Measurements from ENCODE around the gene DEFB125.
"Not testable (repeated sequence)": the region's sequence is repeated elsewhere in the genome, so short reads cannot be mapped to it uniquely, and the experiment has no call there.

The DEFB125 gene

DNA sequence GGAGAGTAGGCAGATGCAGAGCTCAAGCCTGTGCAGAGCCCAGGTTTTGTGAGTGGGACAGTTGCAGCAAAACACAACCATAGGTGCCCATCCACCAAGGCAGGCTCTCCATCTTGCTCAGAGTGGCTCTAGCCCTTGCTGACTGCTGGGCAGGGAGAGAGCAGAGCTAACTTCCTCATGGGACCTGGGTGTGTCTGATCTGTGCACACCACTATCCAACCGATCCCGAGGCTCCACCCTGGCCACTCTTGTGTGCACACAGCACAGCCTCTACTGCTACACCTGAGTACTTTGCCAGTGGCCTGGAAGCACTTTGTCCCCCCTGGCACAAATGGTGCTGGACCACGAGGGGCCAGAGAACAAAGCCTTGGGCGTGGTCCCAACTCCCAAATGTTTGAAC lies 7.9 kb upstream of the DEFB125 start:
- peaks cover 0 to 6% (median 0%) of the 10 kb centered on the region in 5 donors for H3K27me3 ChIP-seq (ENCODE audit: control insufficient read depth in 5 of 5, insufficient read depth in 4 of 5, low read length in 5 of 5)
- H3K27ac ChIP-seq (ENCODE audit: low read depth, low read length) = no peak overlapping the region
- H3K9me3 ChIP-seq (ENCODE audit: control insufficient read depth in 5 of 5, low read length in 5 of 5) = peaks cover 3 to 11% (median 10%) of the 10 kb centered on the region in 5 donors
- H3K4me1 ChIP-seq (ENCODE audit: control insufficient read depth in 5 of 5, insufficient read depth in 5 of 5, low read length in 5 of 5) = no peaks in the 10 kb centered on the region
- no peak overlapping the region for H3K4me3 ChIP-seq (ENCODE audit: low read depth in 1 of 5, low read length in 5 of 5)
- no peak overlapping the region for H3K9ac ChIP-seq (ENCODE audit: low read length in 5 of 5)
- no peaks in the 10 kb centered on the region for H3K36me3 ChIP-seq (ENCODE audit: control insufficient read depth in 5 of 5, insufficient read depth in 5 of 5, low read length in 5 of 5)

DNA sequence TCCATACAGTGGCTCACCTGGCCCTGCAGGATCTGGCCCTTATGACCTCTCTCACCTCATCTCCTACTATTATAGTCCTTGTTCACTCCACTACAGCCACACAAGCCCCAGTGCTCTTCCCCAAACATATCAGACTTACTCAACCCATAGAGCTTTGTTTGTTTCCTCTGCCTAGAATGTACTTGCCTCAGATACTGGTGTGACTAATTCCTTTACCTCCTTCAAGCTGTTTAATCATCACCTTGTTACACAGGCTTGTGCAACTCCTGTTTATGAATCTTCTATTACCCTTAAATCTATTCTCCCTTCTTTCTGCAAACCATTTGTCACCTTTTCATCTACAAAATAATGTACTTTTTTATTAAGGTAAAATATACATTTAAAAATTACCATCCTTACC lies 3.2 kb downstream of the DEFB125 start:
- Histone ChIP-seq H3K27me3 (ENCODE audit: control insufficient read depth in 5 of 5, insufficient read depth in 4 of 5, low read length in 5 of 5) (peaks cover 0 to 5% (median 2%) of the 10 kb centered on the region in 5 donors), H3K27ac (ENCODE audit: low read depth, low read length) (no peak overlapping the region), H3K4me3 (ENCODE audit: low read depth in 1 of 5, low read length in 5 of 5) (no peak overlapping the region), H3K9ac (ENCODE audit: low read length in 5 of 5) (no peak overlapping the region), H3K9me3 (ENCODE audit: control insufficient read depth in 5 of 5, low read length in 5 of 5) (peaks cover 5 to 17% (median 8%) of the 10 kb centered on the region in 5 donors), H3K4me1 (ENCODE audit: control insufficient read depth in 5 of 5, insufficient read depth in 5 of 5, low read length in 5 of 5) (no peaks in the 10 kb centered on the region), H3K36me3 (ENCODE audit: control insufficient read depth in 5 of 5, insufficient read depth in 5 of 5, low read length in 5 of 5) (no peaks in the 10 kb centered on the region)

DNA sequence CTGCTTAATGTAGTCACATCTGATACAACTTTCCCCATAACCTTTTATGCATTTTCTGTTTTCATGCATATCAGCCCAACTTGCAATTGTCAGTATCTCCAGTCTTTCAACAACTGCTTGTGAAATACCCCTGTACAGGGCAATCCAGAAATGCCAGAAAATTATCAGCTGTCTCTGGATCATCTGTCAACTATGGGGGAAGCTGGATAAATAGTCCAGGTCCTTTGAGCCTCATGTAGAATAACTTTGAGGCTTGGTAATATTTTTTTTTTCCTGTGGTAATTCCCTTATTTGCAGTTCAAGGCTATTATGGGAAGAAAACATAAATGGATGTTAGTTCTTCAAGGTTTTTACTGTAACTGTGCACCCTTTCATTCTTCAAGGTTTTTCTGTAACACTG lies 6.2 kb downstream of the DEFB125 start:
- peaks cover 5 to 21% (median 9%) of the 10 kb centered on the region in 5 donors for H3K9me3 ChIP-seq (ENCODE audit: control insufficient read depth in 5 of 5, low read length in 5 of 5)
- H3K27ac ChIP-seq (ENCODE audit: low read depth, low read length) = no peak overlapping the region
- no peak overlapping the region for H3K4me3 ChIP-seq (ENCODE audit: low read depth in 1 of 5, low read length in 5 of 5)
- no peaks in the 10 kb centered on the region for H3K36me3 ChIP-seq (ENCODE audit: control insufficient read depth in 5 of 5, insufficient read depth in 5 of 5, low read length in 5 of 5)
- H3K9ac ChIP-seq (ENCODE audit: low read length in 5 of 5) = no peak overlapping the region
- peaks cover 0 to 3% (median 0%) of the 10 kb centered on the region in 5 donors for H3K27me3 ChIP-seq (ENCODE audit: control insufficient read depth in 5 of 5, insufficient read depth in 4 of 5, low read length in 5 of 5)
- H3K4me1 ChIP-seq (ENCODE audit: control insufficient read depth in 5 of 5, insufficient read depth in 5 of 5, low read length in 5 of 5) = no peaks in the 10 kb centered on the region

DNA sequence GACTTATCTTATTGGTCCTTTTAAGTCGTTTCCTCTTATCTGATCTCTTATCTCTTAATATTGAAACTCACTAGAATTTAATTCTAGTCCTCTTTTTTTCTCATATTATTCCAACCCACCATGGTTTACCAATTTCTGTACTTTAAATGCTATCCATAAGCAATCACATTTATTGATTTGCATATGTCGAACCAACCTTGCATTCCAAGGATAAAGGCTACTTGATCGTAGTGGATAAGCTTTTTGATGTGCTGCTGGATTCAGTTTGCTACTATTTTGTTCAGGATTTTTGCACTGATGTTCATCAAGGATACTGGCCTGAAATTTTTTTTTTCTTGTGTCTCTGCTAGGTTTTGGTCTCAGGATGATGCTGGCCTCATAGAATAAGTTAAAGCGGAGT lies 7.7 kb downstream of the DEFB125 start:
- Histone ChIP-seq H3K27ac (ENCODE audit: low read depth, low read length) (no peak overlapping the region), H3K9ac (ENCODE audit: low read length in 5 of 5) (no peak overlapping the region), H3K4me1 (ENCODE audit: control insufficient read depth in 5 of 5, insufficient read depth in 5 of 5, low read length in 5 of 5) (no peaks in the 10 kb centered on the region), H3K27me3 (ENCODE audit: control insufficient read depth in 5 of 5, insufficient read depth in 4 of 5, low read length in 5 of 5) (peaks cover 0 to 3% (median 0%) of the 10 kb centered on the region in 5 donors), H3K9me3 (ENCODE audit: control insufficient read depth in 5 of 5, low read length in 5 of 5) (peaks cover 5 to 21% (median 9%) of the 10 kb centered on the region in 5 donors), H3K4me3 (ENCODE audit: low read depth in 1 of 5, low read length in 5 of 5) (no peak overlapping the region), H3K36me3 (ENCODE audit: control insufficient read depth in 5 of 5, insufficient read depth in 5 of 5, low read length in 5 of 5) (no peaks in the 10 kb centered on the region)

DNA sequence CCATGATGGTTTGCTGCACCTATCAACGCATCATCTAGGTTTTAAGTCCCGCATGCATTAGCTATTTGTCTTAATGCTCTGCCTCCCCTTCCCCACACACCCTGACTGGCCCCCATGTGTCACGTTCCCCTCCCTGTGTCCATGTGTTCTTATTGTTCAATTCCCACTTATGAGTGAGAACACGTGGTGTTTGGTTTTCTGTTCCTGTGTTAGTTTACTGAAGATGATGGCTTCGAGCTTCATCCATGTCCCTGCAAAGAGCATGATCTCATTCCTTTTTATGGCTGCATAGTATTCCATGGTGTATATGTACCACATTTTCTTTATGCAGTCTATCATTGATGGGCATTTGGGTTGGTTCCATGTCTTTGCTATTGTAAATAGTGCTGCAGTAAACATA lies 10.2 kb downstream of the DEFB125 start:
- H3K4me1 ChIP-seq (ENCODE audit: control insufficient read depth in 5 of 5, insufficient read depth in 5 of 5, low read length in 5 of 5); H3K36me3 ChIP-seq (ENCODE audit: control insufficient read depth in 5 of 5, insufficient read depth in 5 of 5, low read length in 5 of 5); H3K27me3 ChIP-seq (ENCODE audit: control insufficient read depth in 5 of 5, insufficient read depth in 4 of 5, low read length in 5 of 5); H3K27ac ChIP-seq (ENCODE audit: low read depth, low read length); H3K9ac ChIP-seq (ENCODE audit: low read length in 5 of 5); H3K4me3 ChIP-seq (ENCODE audit: low read depth in 1 of 5, low read length in 5 of 5): not testable (repeated sequence)
- peaks cover 5 to 21% (median 9%) of the 10 kb centered on the region in 5 donors for H3K9me3 ChIP-seq (ENCODE audit: control insufficient read depth in 5 of 5, low read length in 5 of 5)

DNA sequence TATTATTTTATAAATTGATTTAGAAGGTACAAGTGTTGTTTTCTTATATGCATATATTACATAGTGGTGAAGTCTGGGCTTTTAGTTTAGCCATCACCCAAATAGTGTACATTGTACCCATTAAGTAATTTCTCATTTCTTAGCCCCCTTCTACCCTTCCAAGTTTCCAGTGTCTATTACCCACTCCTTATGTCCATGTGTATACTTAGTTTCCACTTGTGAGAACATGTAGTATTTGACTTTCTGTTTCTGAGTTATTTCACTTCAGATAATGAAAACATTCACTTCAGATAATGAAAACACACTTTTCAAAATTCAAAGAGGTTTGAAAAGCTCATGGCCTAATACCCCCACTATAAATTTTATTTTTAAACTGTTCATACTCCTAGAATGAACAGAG lies 14.5 kb downstream of the DEFB125 start:
- peaks cover 0 to 3% (median 0%) of the 10 kb centered on the region in 5 donors for H3K9me3 ChIP-seq (ENCODE audit: control insufficient read depth in 5 of 5, low read length in 5 of 5)

DNA sequence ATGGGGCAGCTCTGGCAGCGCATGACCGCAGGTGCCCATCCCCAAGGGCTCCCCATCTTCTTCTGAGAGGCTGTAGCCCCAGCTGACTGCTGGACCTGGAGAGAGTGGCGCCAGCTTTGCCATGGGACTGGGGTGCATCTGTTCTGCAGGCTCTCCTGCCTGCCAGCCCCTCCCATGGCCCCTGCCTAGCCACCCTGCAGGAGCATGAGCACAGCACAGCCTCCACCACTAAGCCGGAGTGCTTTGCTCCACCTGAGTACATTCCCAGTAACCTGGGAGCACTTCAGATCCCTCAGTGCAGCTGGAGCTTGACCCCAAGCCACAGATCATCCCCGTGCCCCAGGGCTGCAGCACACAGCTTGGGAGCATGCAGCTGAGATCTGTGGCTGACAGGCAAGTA lies 16.0 kb downstream of the DEFB125 start:
- H3K9ac ChIP-seq (ENCODE audit: low read length in 5 of 5) = no peak overlapping the region
- H3K4me3 ChIP-seq (ENCODE audit: low read depth in 1 of 5, low read length in 5 of 5) = no peak overlapping the region
- H3K27me3 ChIP-seq (ENCODE audit: control insufficient read depth in 5 of 5, insufficient read depth in 4 of 5, low read length in 5 of 5) = peaks cover 8 to 15% (median 10%) of the 10 kb centered on the region in 5 donors
- H3K36me3 ChIP-seq (ENCODE audit: control insufficient read depth in 5 of 5, insufficient read depth in 5 of 5, low read length in 5 of 5) = no peaks in the 10 kb centered on the region
- no peak overlapping the region for H3K27ac ChIP-seq (ENCODE audit: low read depth, low read length)
- no peaks in the 10 kb centered on the region for H3K4me1 ChIP-seq (ENCODE audit: control insufficient read depth in 5 of 5, insufficient read depth in 5 of 5, low read length in 5 of 5)
- H3K9me3 ChIP-seq (ENCODE audit: control insufficient read depth in 5 of 5, low read length in 5 of 5) = no peaks in the 10 kb centered on the region

More for the DNA sequence above, 14.5 kb downstream of the DEFB125 start:
- Histone ChIP-seq H3K27me3 (ENCODE audit: control insufficient read depth in 5 of 5, insufficient read depth in 4 of 5, low read length in 5 of 5) (peaks cover 8 to 15% (median 10%) of the 10 kb centered on the region in 5 donors), H3K4me1 (ENCODE audit: control insufficient read depth in 5 of 5, insufficient read depth in 5 of 5, low read length in 5 of 5) (no peaks in the 10 kb centered on the region), H3K36me3 (ENCODE audit: control insufficient read depth in 5 of 5, insufficient read depth in 5 of 5, low read length in 5 of 5) (no peaks in the 10 kb centered on the region), H3K9ac (ENCODE audit: low read length in 5 of 5) (no peak overlapping the region), H3K27ac (ENCODE audit: low read depth, low read length) (no peak overlapping the region), H3K4me3 (ENCODE audit: low read depth in 1 of 5, low read length in 5 of 5) (no peak overlapping the region)

DNA sequence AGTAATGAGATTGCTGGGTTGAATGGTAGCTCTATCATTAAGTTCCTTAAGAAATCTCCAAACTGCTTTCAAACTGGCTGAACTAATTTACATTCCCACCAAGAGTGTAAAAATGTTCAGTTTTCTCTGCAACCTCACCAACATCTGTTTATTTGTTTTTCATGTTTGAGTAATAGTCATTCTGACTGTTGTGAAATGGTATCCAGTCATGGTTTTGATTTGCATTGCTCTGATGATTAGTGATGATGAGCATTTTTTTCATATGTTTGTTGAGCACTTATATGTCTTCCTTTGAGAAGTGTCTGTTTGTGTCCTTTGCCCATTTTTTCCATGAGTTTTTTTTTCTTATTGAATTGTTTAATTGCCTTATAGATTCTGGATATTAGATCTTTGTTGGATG lies 24.9 kb downstream of the DEFB125 start:
- H3K27me3 ChIP-seq (ENCODE audit: control insufficient read depth in 5 of 5, insufficient read depth in 4 of 5, low read length in 5 of 5) = peaks cover 0 to 7% (median 5%) of the 10 kb centered on the region in 5 donors
- H3K9ac ChIP-seq (ENCODE audit: low read length in 5 of 5) = no peak overlapping the region
- no peaks in the 10 kb centered on the region for H3K36me3 ChIP-seq (ENCODE audit: control insufficient read depth in 5 of 5, insufficient read depth in 5 of 5, low read length in 5 of 5)
- no peak overlapping the region for H3K4me3 ChIP-seq (ENCODE audit: low read depth in 1 of 5, low read length in 5 of 5)
- H3K27ac ChIP-seq (ENCODE audit: low read depth, low read length) = no peak overlapping the region
- peaks cover 0 to 5% (median 2%) of the 10 kb centered on the region in 5 donors for H3K9me3 ChIP-seq (ENCODE audit: control insufficient read depth in 5 of 5, low read length in 5 of 5)
- no peaks in the 10 kb centered on the region for H3K4me1 ChIP-seq (ENCODE audit: control insufficient read depth in 5 of 5, insufficient read depth in 5 of 5, low read length in 5 of 5)

DNA sequence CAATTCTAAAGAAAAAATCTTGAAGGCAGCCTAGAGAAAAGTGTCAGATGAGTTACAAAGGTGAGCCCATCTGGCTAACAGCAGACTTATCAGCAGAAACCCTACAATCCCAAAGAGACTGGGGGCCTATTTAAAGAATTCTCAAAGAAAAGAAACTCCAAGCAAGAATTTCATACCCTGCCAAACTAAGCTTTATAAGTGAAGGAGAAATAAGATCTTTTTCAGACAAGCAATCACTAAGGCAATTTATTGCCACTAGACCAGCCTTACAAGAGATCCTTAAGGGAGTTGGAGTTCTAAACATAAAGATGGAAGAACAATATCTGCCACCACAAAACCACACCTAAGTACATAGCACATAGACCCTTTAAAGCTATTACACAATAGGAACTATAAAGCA lies 30.0 kb downstream of the DEFB125 start:
- Histone ChIP-seq H3K9me3 (ENCODE audit: control insufficient read depth in 5 of 5, low read length in 5 of 5) (peaks cover 0 to 9% (median 8%) of the 10 kb centered on the region in 5 donors), H3K4me1 (ENCODE audit: control insufficient read depth in 5 of 5, insufficient read depth in 5 of 5, low read length in 5 of 5) (no peaks in the 10 kb centered on the region), H3K4me3 (ENCODE audit: low read depth in 1 of 5, low read length in 5 of 5) (no peak overlapping the region), H3K9ac (ENCODE audit: low read length in 5 of 5) (no peak overlapping the region), H3K27ac (ENCODE audit: low read depth, low read length) (no peak overlapping the region), H3K36me3 (ENCODE audit: control insufficient read depth in 5 of 5, insufficient read depth in 5 of 5, low read length in 5 of 5) (no peaks in the 10 kb centered on the region), H3K27me3 (ENCODE audit: control insufficient read depth in 5 of 5, insufficient read depth in 4 of 5, low read length in 5 of 5) (peaks cover 0 to 7% (median 5%) of the 10 kb centered on the region in 5 donors)

DNA sequence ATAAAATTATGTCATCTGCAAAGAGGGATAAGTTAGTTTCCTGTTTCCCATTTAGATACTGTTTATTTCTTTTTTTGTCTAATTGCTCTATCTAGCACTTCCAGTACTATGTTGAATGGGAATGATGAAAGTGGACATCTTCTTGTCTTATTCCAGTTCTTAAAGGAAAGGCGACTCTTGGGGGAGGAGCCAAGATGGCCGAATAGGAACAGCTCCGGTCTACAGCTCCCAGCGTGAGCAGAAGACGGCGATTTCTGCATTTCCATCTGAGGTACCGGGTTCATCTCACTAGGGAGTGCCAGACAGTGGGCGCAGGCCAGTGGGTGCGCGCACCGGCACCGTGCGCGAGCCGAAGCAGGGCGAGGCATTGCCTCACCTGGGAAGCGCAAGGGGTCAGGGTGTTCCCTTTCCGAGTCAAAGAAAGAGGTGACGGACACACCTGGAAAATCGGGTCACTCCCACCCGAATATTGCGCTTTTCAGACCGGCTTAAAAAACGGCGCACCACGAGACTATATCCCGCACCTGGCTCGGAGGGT lies 42.4 kb downstream of the DEFB125 start:
- not testable (repeated sequence) for H3K9ac ChIP-seq (ENCODE audit: low read length in 5 of 5); H3K27me3 ChIP-seq (ENCODE audit: control insufficient read depth in 5 of 5, insufficient read depth in 4 of 5, low read length in 5 of 5); H3K27ac ChIP-seq (ENCODE audit: low read depth, low read length); H3K36me3 ChIP-seq (ENCODE audit: control insufficient read depth in 5 of 5, insufficient read depth in 5 of 5, low read length in 5 of 5); H3K9me3 ChIP-seq (ENCODE audit: control insufficient read depth in 5 of 5, low read length in 5 of 5); H3K4me3 ChIP-seq (ENCODE audit: low read depth in 1 of 5, low read length in 5 of 5); H3K4me1 ChIP-seq (ENCODE audit: control insufficient read depth in 5 of 5, insufficient read depth in 5 of 5, low read length in 5 of 5)
